Fibroblast of skin of right quadriceps (primary cell): Measurements from ENCODE around the gene GPR162.

Experiments used
- DNase-seq: peaks from one replicate; pipeline ENCODE4 v3.0.0-alpha.2; 2013

Gene GPR162

GRCh38 chr12:6821591-6822425 is at the start of gene GPR162:
GPR162 (plus strand) TSS chr12:6821821; CDS start chr12:6823899, 2,078 bp downstream.
- DNase-seq = peak; percentile 61

GRCh38 chr12:6772331-6772695 is 49.3 kb upstream of the GPR162 start, which contains the start of gene LAG3:
LAG3 (plus strand) TSS chr12:6772520; CDS start chr12:6772853, 333 bp downstream.
- no peak for DNase-seq

GRCh38 chr12:6772726-6773589 is 48.7 kb upstream of the GPR162 start:
- DNase-seq = no peak

GRCh38 chr12:6773590-6774351 is 47.9 kb upstream of the GPR162 start:
- no peak for DNase-seq

GRCh38 chr12:6774499-6775062 is 47.0 kb upstream of the GPR162 start:
- DNase-seq = no peak

- no peak for DNase-seq
Measured at GRCh38 chr12:6775185-6776174, 46.1 kb upstream of the GPR162 start.

DNA sequence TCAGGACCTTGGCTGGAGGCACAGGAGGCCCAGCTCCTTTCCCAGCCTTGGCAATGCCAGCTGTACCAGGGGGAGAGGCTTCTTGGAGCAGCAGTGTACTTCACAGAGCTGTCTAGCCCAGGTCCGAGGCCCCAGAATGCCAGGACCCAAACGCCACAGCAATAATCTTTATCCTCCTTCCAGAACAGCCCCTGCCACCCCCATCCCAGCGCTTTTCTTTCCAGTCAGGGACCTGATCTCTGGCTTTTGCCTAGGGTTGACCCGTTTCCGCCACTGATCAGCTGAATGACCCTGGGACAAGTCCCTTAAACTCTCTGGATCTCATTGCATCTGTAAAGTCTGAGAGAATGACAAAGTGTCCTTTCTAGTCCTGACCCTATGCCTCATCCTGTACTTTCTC is 44.2 kb upstream of the GPR162 start:
- no peak for DNase-seq

DNA sequence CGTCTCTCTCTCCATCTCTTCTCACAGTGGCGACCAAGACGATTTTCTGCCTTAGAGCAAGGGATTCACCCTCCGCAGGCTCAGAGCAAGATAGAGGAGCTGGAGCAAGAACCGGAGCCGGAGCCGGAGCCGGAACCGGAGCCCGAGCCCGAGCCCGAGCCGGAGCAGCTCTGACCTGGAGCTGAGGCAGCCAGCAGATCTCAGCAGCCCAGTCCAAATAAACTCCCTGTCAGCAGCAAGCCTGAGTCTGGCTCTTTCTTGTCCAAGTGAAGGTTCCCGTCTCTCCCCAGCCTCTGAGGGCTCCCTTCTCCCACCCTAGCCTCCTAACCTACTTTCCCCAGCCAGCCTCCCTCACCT is 43.4 kb upstream of the GPR162 start:
- no peak for DNase-seq

DNA sequence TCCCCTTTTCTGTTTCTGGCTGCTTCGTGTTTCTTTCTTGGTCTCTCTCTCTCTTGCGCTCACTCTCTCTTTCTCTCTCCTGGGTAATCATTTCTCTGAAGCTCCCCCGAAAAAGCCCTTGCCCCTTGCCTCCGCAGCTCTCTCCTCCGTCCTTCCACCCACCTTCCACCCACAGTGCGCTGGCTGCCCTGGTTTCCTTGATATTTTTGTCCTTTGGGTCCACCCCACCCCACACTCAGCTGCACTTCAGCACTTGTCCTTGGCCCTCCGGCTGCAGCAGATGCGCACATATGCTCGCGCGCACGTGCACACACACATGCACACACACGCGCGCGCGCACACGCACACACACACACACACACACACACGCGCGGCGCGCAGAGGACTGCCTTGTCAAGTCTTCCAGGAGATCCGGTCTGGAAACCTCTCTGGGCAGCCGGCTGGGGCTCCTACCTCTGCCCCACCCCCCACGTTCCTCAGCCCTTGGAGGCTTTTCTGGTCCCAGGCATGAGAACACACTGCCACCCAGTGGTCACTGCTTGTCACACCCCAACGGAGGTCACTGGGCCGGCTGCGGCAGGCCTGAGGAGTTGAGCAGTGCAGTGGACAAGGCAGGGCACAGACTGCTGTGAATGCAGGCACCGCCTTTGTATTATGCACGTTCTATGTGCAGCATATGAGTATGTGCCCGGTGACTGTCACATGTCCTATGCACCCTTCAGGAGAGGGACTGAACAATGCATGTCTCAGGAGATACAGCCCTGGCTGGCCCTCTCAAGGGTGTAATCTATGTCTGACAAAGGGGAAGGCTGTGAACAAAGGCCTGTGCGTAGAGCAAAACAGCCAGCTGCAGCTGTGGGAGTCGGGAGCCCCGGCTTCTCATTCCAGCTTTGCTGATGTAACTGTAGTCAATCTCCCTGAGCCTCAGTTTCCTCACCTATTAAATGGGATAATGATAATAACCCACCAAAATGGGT is 42.8 kb upstream of the GPR162 start:
- peak; percentile 91 for DNase-seq

DNA sequence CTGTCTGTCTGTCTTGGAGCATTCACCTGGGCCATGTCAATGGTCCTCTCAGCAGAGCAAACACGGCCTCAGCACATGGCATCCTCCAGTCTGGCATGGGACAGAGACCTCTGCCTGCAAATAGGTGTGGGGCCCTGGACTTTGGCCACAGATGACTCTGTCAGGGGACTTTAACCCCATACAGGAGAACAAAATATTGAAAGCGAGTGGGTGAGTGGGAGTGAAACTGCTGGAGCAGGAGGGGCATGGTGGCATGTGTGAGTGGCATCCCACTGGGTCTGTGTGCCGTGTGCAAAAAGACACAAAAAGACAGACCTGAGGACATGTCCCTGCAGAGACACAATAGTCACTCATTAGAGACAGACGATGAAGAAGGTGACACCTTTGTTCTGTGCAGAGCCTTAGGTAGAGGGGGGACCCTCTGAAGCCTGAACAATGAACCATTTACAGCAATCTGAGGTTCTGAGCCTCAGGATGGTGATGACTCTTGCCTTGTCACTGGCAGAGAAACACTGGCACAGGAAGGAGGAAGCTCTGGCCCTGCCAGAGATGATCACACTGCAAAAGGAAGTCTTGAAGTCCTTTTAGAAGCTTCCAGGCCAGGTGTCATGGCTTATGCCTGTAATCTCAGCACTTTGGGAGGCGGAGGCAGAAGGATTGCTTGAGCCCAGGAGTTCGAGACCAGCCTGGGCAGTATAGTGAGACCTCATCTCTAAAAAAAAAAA is 41.8 kb upstream of the GPR162 start:
- DNase-seq = no peak

DNA sequence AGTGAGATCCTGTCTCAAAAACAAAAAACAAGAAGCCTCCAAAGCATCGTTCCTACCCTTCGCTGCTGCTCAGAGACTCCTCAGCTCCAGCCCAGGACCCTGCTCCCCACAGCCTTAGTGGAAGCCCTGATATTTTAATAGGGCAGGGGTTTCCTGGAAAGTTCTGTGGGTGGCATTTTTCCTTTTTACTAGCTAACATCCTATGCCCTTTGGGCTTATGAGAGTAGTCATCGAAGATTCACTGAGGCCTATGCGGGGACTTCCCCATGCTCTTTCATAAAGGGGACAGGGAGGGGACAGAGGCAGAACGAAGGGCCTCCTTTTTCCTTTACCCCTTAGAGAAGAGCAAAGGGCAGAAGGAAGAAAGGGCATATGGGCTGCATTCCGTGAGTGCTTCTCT is 41.0 kb upstream of the GPR162 start:
- DNase-seq = no peak

DNA sequence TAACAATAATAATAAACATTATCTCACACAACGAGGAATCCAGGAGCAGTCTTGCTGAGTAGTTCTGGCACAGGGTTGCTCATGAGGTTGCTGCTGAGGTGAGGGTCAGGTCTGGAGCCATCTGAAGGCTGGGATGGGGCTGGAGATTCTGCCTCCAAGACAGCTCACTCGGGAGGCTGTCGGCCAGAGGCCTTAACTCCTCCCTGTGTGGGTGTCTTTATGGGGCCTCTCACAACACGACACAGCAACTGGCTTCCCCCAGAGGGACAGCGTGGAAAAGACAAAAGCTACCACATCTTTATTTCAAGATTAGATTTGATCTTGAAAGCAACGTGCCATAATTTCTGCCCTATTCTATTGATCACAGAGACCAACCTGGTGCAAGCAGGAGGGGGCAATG is 39.5 kb upstream of the GPR162 start:
- no peak for DNase-seq

DNA sequence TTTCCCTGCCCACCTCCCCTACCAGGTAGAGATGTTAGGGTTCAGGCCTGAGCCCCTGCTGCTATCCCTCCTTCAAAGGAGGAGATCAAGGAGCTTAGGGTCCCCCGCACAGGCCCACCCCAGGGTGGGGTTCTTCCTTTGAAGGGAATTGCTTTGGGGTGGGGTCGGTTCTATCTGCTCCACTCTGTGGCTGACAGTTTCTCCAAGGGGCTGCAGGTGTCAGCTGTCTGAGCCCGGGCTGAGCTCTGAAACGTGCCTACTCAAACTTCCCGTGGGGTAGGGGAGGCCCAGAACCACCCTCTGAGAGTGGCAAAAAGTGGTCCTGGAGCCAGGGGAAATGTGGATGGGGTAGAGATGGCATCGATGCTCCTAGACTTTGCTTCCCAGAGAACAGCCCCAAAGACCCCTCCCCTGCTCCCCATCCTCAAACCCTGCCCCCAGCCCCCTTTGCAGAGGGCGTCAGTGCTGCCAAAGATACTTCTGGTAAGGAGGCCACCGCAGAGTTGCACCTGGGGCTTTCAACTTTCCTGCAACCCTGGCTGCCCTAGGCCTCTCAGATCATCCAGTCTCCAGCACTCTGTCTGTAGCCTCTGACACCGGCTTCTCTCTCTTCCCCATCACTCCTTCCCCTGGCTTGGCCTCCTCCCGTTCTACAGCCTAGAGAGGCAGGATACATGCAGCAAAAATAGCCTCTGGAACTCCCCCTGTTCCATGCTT is 38.6 kb upstream of the GPR162 start:
- no peak for DNase-seq

DNA sequence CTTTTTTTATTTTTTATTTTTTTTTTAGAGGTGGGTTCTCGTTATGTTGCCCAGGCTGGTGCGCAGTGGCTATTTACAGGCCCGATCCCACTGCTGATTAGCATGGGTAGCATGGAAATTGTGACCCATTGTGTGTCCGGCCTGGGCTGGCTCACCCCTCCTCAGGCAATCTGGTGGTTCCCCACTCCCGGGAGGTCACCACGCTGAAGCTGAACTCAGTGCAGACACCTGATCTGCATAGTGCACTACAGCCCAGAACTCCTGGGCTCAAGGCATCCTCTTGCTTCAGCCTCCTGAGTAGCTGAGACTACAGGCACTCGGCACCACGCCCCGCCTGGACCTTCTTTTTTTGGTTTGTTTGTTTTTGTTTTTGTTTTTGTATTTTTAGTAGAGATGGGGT is 37.8 kb upstream of the GPR162 start:
- DNase-seq = no peak

DNA sequence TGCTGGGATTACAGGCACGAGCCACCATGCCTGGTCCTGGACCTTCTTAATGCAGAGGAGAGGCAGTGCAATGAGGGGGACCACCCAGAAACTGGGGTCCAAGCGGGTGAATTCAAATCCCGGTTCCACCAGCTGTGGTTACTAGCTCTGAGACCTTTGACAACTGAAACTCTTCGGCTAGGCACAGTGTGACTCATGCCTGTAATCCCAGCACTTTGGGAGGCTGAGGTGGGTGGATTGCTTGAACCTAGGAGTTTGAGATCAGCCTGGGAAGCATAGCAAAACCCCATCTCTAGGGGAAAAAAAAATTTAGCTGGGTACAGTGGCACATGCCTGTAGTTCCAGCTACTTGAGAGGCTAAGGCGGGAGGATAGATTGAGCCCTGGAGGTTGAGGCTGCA is 37.3 kb upstream of the GPR162 start:
- DNase-seq = no peak

- DNase-seq = no peak
Measured at GRCh38 chr12:6784761-6785160, 36.9 kb upstream of the GPR162 start.

- no peak for DNase-seq
Measured at GRCh38 chr12:6786416-6787094, 35.1 kb upstream of the GPR162 start.

- DNase-seq = no peak
Measured at GRCh38 chr12:6787309-6787708, 34.3 kb upstream of the GPR162 start.
